Activated naive CD8-positive, alpha-beta T cell treated with anti-CD3 and anti-CD28 coated beads, Interleukin-2, amount 50 U/mL, for 16 hours (primary cell): ENCODE data around the gene UBAC1.
"Not testable (repeated sequence)": the region's sequence is repeated elsewhere in the genome, so short reads cannot be mapped to it uniquely, and the experiment has no call there.

Experiments used
- DNase-seq: peaks from one replicate; pipeline ENCODE4 v3.0.0-alpha.2; 2020; ENCODE audit warnings: low read depth, low spot score

UBAC1 gene

DNA sequence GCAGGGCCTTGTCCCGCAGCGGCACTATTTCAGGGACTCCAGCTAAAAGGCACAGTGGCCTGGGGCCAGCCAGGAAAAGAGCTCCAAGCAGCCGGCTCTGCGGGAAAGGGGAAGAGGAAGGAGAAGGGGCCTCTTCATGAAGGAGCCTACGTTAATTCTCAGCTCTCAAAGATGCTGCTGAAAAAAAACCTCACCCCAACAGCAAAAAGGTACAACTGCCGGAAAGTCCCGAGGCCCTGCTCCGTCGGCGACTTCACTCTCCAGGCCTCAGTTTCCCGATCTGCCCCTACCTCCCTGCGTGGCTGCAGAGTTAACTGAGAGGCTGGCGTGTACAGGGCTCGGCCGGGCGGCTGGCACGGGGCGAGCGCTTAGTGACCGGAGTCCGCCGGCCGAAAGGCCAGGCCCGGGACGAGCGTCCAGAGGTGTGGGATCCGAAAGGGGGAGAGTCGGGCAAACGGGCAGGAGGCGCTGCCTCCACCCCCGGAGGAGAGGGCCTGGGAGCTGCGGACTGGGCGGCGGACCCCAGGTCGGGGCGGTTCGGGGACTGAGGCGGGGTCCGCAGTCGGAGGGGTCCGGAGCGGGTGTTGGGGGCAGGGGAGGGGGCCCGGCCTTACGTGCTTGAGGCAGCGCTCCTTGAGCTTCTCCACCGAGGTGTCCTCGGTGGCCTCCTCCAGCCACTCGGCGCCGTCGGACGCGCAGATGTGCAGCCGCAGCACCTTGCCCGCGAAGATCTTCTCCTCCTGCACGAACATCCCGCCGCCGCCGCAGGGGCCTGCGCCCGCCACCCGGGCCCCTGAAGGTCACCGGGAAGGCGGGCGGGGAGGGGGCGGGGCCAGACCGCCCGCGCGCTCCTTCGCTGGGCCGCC is 529 bp downstream of the UBAC1 start:
- no peak for DNase-seq

DNA sequence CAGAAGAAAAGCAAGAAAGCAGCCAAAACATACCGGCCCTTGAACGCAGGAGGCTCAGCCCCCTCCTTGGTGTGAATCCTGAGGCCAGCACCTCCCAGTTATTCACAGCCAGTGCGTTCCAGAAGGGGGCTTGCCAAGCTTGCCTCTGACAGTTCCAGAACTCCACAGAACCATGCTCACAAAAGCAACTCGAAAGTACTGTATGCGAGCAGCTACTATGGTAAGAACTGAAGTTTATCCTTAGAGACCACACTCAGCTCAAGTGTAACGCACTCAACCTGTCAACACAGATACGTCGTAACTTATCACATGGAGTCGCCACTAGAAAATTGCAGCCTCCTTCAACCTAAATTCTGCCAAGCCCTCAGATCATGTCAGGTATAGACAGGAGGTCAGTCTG is 1.4 kb downstream of the UBAC1 start:
- no peak for DNase-seq

- no peak for DNase-seq
Observed at GRCh38 chr9:135958485-135958884, 2.7 kb downstream of the UBAC1 start.

GRCh38 chr9:135957431-135957830 is 3.7 kb downstream of the UBAC1 start:
- no peak for DNase-seq

GRCh38 chr9:135956802-135957174 is 4.4 kb downstream of the UBAC1 start:
- DNase-seq: no peak

DNA sequence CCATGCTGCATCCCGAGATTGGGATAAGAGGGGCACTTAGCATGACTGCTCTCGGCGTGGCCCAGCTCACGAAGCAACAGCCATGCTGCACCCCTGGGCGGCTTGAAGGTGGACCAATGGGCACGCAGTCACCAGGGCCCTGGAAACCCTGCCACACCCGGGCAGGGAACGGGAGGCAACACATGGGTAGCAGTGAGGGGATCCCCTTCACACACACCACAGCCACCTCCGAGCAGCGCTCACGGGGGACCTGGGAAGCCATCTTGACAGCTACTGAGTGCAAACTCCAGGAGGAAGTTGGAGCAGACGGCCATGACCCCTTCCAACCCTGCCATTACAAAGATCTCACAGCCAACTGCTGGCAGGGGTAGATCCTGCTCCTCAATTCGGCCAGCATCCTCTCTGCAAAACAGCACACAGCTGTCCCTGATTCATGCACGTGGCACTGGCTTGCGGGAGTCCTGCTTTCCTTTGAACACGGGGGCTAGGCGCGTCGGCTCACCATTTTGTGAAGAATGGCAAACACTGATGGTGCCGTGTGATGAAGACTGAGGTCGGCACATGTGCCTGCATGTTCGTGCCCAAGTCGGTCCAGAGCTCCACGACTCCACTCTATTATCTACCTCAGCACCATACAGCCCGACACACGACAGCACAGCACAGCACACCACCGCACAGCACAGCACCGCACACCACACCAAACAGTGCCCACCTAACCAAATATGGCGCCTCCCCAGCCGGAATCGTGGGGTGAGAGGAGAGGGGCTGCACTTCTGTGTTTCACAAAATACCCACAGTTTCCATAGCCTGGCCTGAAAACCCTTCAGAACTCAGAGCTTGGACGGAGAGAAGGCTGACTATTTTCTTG is 5.0 kb downstream of the UBAC1 start:
- DNase-seq: no peak

- DNase-seq: no peak
Observed at GRCh38 chr9:135952664-135953206, 8.4 kb downstream of the UBAC1 start.

- no peak for DNase-seq
Observed at GRCh38 chr9:135951889-135952663, 9.1 kb downstream of the UBAC1 start.

DNA sequence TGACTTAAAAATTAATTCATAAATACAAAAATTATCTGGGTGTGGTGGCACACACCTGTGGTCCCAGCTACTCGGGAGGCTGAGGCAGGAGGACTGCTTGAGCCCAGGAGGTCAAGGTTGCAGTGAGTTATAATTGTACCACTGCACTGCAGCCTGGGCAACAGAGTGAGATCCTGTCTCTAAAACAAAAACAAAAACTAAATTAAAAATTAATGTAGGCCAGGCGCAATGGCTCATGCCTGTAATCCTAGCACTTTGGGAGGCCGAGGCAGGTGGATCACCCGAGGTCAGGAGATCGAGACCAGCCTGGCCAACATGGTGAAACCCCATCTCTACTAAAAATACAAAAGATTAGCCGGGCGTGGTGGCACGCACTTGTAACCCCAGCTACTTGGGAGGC is 9.9 kb downstream of the UBAC1 start:
- not testable (repeated sequence) for DNase-seq

DNA sequence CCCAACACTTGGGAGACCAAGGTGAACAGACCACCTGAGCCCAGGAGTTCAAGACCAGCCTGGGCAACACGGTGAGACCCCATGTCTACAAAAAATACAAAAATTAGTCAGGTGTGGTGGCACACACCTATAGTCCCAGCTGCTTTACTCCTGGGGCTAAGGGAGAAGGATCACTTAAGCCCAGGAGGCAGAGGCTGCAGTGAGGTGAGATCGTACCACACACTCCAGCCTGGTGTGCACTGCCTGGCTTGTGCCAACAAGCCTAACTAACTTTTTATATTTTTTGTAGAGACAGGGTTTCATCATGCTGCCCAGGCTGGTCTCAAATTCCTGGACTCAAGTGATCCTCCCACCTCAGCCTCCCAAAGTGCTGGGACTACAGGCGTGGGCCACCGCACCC is 10.3 kb downstream of the UBAC1 start:
- not testable (repeated sequence) for DNase-seq

DNA sequence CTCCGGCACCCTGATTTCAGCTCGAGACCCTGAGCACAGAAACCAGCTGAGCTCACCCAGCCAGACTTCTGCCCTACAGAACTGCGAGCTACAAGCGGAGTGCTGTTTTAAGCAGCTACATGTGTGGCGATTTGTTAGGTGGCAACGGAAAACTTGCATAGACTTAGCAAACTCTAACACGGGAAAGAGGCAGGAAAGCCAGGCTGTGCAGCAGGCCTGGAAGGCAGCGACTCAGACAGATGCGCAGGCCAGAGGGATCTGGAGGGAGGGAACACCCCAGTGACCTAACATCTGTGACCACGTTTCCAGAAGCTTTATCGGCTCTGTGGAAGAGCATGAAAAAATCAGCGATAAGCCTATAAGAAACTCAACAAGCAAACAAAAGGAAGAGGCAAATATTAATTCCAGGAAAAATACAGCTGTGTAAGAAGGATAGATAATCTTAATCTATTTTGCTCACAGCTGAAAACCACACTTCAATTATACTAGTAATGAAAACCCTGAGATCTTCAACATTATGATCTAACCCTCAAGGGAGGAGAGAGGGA is 11.0 kb downstream of the UBAC1 start:
- no peak for DNase-seq

GRCh38 chr9:135949501-135950134 is 11.6 kb downstream of the UBAC1 start:
- no peak for DNase-seq

DNA sequence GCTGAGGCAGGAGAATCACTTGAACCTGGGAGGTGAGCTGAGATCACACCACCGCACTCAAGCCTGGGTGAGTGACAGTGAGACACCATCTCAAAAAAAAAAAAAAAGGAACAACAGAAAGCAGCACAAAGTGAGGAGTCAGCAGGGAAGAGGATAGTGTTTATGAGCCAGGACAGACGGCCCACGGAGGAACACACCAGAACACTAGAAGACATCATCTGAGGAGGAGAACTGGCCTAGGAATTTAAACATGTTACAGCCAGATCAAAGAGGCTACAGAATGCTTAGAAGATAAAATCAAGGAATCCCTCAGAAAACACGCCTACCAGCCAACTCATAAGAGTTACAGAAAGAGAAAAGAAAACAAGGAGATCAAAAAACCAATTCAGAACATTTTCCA is 12.2 kb downstream of the UBAC1 start:
- DNase-seq: no peak

DNA sequence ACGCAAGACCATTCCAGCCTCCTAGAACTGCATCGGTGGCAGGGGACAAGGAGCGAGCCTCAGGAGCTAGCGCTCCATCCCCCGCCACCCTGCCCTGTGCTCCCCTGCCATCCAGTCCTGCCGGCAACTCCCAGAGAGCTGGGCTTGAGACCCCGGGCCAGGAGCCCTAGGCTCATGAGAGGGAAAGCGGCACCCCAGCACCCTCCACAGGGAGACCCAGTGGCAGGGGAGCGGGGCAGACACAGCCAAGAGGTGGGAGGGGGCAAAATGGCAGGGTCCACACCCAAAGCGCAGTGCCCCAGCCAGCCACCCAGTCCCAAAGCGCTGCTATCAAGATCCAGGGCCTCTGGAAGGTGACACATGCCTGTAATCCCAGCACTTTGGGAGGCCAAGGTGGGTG is 12.7 kb downstream of the UBAC1 start:
- no peak for DNase-seq

DNA sequence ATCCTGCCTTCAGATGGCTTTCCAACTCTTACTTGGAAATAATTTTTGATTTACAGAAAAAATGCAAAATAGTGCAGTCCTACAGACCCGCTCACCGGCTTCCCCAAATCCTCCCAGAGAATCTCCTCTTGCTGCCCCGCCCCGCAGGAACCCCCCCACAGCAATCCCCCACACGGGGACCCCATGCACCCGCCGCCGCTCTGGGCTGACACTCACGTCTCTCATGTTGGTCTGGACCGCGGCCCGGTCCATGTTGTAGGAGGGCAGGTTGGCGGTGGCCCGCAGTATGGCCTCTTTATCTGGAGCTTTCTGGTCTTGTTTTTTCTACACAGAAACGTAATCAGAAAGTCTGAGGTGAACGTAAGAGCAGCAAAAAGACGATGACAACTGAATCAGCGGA is 13.6 kb downstream of the UBAC1 start:
- DNase-seq: no peak

- DNase-seq: not testable (repeated sequence)
Observed at GRCh38 chr9:135947105-135947504, 14.1 kb downstream of the UBAC1 start.

DNA sequence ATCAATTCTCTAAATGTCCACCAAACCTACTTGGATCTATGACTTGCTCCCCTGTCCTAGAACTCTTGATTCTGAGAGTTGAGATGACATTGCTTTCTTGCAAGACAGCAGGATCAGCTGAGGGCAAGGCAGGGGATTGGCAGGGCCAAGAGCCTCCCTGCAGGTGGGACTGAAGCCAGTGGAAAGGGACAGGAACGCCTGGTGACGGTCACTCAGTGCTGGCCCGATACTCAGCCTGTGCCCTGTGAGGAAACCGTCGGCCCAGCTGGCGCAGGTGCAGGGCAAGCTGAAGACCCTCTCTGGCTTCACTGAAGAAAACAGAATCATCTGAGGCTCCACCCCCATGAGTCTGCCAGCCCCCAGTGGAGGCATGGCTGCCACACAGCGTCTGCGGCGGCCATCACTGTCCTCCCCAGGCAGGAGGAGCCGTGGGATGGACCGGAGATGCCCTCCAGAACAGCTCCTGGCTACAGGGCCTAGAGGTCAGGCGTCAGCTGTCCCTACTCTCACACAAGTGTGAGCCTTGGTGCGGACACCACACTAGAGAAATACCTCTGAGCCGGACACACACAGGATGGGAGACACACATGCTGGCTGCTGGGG is 14.7 kb downstream of the UBAC1 start:
- DNase-seq: no peak

- no peak for DNase-seq
Observed at GRCh38 chr9:135945969-135946368, 15.2 kb downstream of the UBAC1 start.

DNA sequence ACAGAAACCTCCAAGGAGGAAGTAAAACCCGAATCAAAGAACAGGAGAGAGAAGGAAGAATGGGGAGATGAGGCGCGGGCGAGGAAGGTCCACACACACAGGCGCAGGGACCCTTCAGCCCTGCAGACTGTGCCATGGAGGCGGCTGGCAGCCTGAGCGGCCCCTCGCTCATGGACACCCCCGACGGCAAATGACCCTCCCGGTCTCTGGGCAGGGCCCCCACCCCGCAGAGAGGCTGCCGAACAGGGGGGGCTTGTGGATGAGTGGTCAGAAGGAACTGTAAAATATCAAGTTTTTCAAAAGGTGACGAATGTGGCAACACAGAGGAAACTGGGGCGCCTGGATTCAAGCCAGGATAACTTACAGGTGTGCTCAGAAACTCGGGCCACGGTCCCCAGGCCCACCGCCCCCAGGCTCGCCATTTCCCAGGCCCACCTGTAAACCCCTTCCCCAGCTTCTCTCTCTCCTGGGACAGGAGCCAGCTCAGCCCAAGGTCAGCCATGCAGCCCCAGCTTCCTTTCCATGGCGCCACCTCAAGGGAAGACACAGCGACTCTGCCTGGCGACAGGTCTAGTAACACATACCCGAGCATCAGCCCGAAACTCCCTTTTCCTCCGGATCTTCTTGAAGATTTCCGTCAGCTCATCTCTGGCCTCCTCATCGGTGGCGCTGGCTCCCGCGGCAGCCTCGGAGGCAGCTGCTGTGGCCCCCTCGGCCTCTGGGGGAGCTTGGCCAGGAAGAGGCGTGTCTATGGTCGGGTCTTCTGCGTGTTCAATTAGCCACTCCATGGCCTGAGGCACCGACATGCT is 16.5 kb downstream of the UBAC1 start:
- no peak for DNase-seq

DNA sequence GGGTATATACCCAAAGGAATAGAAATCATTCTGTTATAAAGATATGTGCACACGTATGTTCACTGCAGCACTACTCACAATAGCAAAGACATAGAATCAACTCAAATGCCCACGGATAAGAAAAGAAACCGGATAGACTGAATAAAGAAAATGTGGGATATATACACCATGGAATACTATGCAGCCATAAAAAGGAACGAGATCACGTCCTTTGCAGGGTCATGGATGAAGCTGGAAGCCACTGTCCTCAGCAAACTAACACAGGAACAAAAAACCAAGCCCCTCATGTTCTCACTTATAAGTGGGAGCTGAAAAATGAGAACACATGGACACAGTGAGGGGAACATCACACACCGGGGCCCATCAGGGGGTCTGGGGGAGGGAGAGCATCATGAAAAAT is 17.6 kb downstream of the UBAC1 start:
- not testable (repeated sequence) for DNase-seq
